PC-3 (cell line): Measurements from ENCODE around the gene FKBP1A. TPM values are rescaled to one million over a fixed set of nuclear protein-coding genes. Genes with fewer than 3 reads are reported as not detected.

Source experiments
- ATAC-seq: fragments of 200-7000 bp; cut with Tn5 transposase; 2 replicates; pipeline ENCODE4 v1.9.1; 2020; ENCODE audit warnings: mild to moderate bottlenecking, moderate library complexity
- BruUV-seq: library from RNA; stranded (reverse); fragments of 400-500 nt; replicated peaks from 2 replicates; lab custom pipeline; 2021; lab: Mats Ljungman, UMichigan
- CTCF ChIA-PET: fragments of 300-600 bp; sonication (Branson Sonifier 250); formaldehyde crosslinking; loops from one replicate; lab custom pipeline; 2022; ENCODE audit warnings: antibody characterized with exemption; lab: Charles Lee
- POLR2A ChIA-PET: fragments of 300-600 bp; sonication (Branson Sonifier 250); formaldehyde crosslinking; loops from one replicate; lab custom pipeline; 2022; ENCODE audit warnings: antibody characterized with exemption; ENCODE audit not compliant: unreplicated experiment; lab: Charles Lee
- DNase-seq: peaks from one replicate; pipeline ENCODE4 v3.0.0-alpha.2; 2015
- H2AFZ ChIP-seq: fragments of 300-600 bp; sonication (generic); 2 replicates; pipeline ENCODE4 v1.6.0; 2016; ENCODE audit warnings: antibody characterized with exemption, low read length
- H3F3A ChIP-seq: fragments of 300-600 bp; sonication (generic); one replicate; pipeline ENCODE4 v1.6.0; 2017; ENCODE audit warnings: antibody characterized with exemption, low read length, control low read depth, mild to moderate bottlenecking; ENCODE audit not compliant: unreplicated experiment
- H3K27ac ChIP-seq: fragments of 300-600 bp; sonication (generic); 2 replicates; pipeline ENCODE4 v1.5.1; 2016; ENCODE audit warnings: mild to moderate bottlenecking, low read length
- H3K27me3 ChIP-seq: fragments of 300-600 bp; sonication (generic); 2 replicates; pipeline ENCODE4 v1.6.1; 2016; ENCODE audit warnings: low read length, mixed read lengths
- H3K36me3 ChIP-seq: fragments of 300-600 bp; sonication (generic); 2 replicates; pipeline ENCODE4 v1.6.1; 2016; ENCODE audit warnings: low read depth, mixed run types, low read length, mixed read lengths
- H3K4me1 ChIP-seq: fragments of 300-600 bp; sonication (generic); 2 replicates; pipeline ENCODE4 v1.5.1; 2016; ENCODE audit warnings: low read length; ENCODE audit not compliant: insufficient read depth
- H3K4me2 ChIP-seq: fragments of 300-600 bp; sonication (generic); 2 replicates; pipeline ENCODE4 v1.6.0; 2016; ENCODE audit warnings: low read length
- H3K4me3 ChIP-seq: fragments of 300-600 bp; sonication (generic); 2 replicates; pipeline ENCODE4 v1.5.1; 2016; ENCODE audit warnings: mild to moderate bottlenecking, low read length, mixed read lengths
- H3K79me2 ChIP-seq: fragments of 300-600 bp; sonication (generic); 2 replicates; pipeline ENCODE4 v1.6.1; 2017; ENCODE audit warnings: low read length, mixed read lengths
- H3K9ac ChIP-seq: fragments of 300-600 bp; sonication (generic); 2 replicates; pipeline ENCODE4 v1.6.0; 2016; ENCODE audit warnings: mild to moderate bottlenecking, low read length
- H3K9me2 ChIP-seq: fragments of 300-600 bp; sonication (generic); replicated peaks from 2 replicates; pipeline ENCODE4 v1.6.1; 2016; ENCODE audit warnings: mixed run types, low read length, mixed read lengths
- H3K9me3 ChIP-seq: fragments of 300-600 bp; sonication (generic); 2 replicates; pipeline ENCODE4 v1.6.1; 2016; ENCODE audit warnings: low read length, mixed read lengths
- H4K20me1 ChIP-seq: fragments of 300-600 bp; sonication (generic); 2 replicates; pipeline ENCODE4 v1.6.1; 2016; ENCODE audit warnings: low read length, mixed read lengths
- CTCF ChIP-seq: fragments of 300-600 bp; sonication (generic); conservative IDR thresholded peaks from 2 replicates; pipeline ENCODE4 v1.5.1; 2017; ENCODE audit warnings: antibody characterized with exemption, low read depth, mild to moderate bottlenecking, low read length
- EZH2 ChIP-seq: fragments of 300-600 bp; sonication (generic); IDR thresholded peaks from one replicate; pipeline ENCODE4 v1.6.1; 2017; ENCODE audit warnings: antibody characterized with exemption, mild to moderate bottlenecking, low read length; ENCODE audit not compliant: unreplicated experiment
- EZH2phosphoT487 ChIP-seq: fragments of 300-600 bp; sonication (generic); IDR thresholded peaks from 2 replicates; pipeline ENCODE4 v1.6.1; 2018; ENCODE audit warnings: mild to moderate bottlenecking, antibody characterized with exemption, low read length, borderline replicate concordance
- intact Hi-C: fragments of 100-400 bp; cut with micrococcal nuclease; formaldehyde crosslinking; loops from 2 replicates; pipeline ENCODE4 v1.9.0; 2023
- total RNA-seq: library from RNA; depleted of rRNA; stranded (reverse); fragments of >200 nt; gene quantifications from 2 replicates; pipeline ENCODE4 v1.2.3, GENCODE V29; 2014

FKBP1A gene
- total RNA-seq, 1 experiment from 2014 or later = 178 TPM

DNA sequence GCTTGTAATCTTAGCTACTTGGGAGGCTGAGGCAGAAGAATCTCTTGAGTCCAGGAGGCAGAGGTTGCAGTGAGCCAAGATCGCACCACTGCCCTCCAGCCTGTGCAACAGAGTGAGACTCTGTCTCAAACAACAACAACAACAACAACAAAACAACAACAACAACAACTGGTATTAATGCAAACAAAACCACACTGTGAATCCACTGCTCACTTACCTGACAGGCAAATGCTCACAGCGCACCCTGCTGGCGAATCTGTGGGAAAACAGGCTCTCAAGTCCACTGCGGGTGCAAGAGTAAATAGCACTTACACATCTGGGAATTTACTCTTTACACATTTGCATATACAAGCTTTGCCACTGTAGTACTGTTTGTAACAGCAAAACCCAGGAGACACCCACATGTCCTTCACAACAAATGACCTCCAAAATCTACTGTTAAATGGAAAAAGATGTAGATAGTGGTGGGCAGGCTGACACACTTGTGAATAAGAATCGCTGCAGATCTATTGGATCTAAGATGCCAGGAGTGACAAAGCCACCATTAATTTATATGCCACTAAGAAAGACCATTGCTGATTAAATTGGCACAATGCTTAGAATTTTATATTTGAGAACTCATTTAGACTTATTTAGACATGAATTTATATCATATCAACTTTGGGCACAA, 44.5 kb upstream of the FKBP1A start:
- H3K27ac ChIP-seq = no peak overlapping the region
- POLR2A ChIA-PET = interaction anchor here (0.6 kb wide), 1 partner anchor 29 kb away, joined by 3 read pairs; no protein-coding TSS in a partner anchor
- no peak for TF ChIP-seq EZH2phosphoT487
- peak; percentile 96 for TF ChIP-seq CTCF
- no peak overlapping the region for H2AFZ ChIP-seq
- peak; percentile 69 for ATAC-seq
- CTCF ChIA-PET = interaction anchor here (0.6 to 1.0 kb wide), 7 partner anchors 37 to 211 kb away, joined by 3 to 12 read pairs (median 4); partner anchors contain the start of genes FKBP1A and RAD21L1
- no peaks in the 10 kb centered on the region for H3K79me2 ChIP-seq
- H3K9me2 ChIP-seq = no peaks in the 10 kb centered on the region
- H3K36me3 ChIP-seq = peaks cover 9% of the 10 kb centered on the region
- H4K20me1 ChIP-seq = no peaks in the 10 kb centered on the region
- no peaks in the 10 kb centered on the region for H3K27me3 ChIP-seq
- H3K4me1 ChIP-seq = peaks cover 12% of the 10 kb centered on the region
- BruUV-seq = no TSS peak
- peak; percentile 86 for DNase-seq
- H3K9ac ChIP-seq = no peak overlapping the region
- intact Hi-C loops = loop anchor here (1.0 to 5.0 kb wide), 5 partner anchors 33 to 124 kb away; partner anchors contain the start of gene SDCBP2
- no peak overlapping the region for H3K4me2 ChIP-seq
- no peak overlapping the region for H3K4me3 ChIP-seq
- H3K9me3 ChIP-seq = no peaks in the 10 kb centered on the region
- H3F3A ChIP-seq = peaks cover 9% of the 10 kb centered on the region

DNA sequence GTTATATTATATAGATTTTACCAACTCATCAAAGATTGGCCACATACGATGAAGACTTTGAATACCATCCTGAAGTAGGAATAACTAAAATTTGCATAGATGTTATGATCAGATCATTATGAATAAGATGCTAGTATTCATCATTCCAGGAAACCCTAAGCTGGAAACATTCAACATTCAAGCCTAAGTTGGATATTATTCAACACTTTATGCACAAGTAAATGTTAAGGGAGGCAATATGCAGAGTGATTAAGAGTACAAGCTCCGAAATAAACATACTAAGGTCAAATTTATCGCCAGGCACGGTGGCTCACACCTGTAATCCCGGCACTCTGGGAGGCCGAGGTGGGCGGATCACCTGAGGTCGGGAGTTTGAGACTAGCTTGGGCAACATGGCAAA, 43.4 kb upstream of the FKBP1A start:
- Histone ChIP-seq H4K20me1 (no peaks in the 10 kb centered on the region), H3K4me1 (peaks cover 12% of the 10 kb centered on the region), H3K4me3 (no peak overlapping the region), H2AFZ (no peak overlapping the region), H3K36me3 (no peaks in the 10 kb centered on the region; the same call in 1 of the 2 replicates), H3K9me3 (no peaks in the 10 kb centered on the region), H3K4me2 (no peak overlapping the region), H3K27me3 (no peaks in the 10 kb centered on the region), H3K79me2 (no peaks in the 10 kb centered on the region), H3K9me2 (no peaks in the 10 kb centered on the region), H3F3A (peaks cover 9% of the 10 kb centered on the region), H3K9ac (no peak overlapping the region), H3K27ac (no peak overlapping the region)
- ChIA-PET CTCF (interaction anchor here (1.3 to 1.7 kb wide), 2 partner anchors 37 to 52 kb away, joined by 3 read pairs; no protein-coding TSS in a partner anchor), POLR2A (no interaction called here)
- BruUV-seq = no TSS peak
- ATAC-seq (no peak), DNase-seq (no peak)
- intact Hi-C loops = loop anchor here (2.0 to 5.0 kb wide), 2 partner anchors 35 to 109 kb away; partner anchors contain the start of gene SDCBP2
- no peak for TF ChIP-seq EZH2phosphoT487
- no peak for TF ChIP-seq EZH2
- no peak for TF ChIP-seq CTCF

- Histone ChIP-seq H3K9ac (no peak overlapping the region), H3K27ac (no peak overlapping the region), H4K20me1 (no peaks in the 10 kb centered on the region), H3K4me3 (no peak overlapping the region), H3K79me2 (no peaks in the 10 kb centered on the region), H3K36me3 (no peaks in the 10 kb centered on the region), H3K4me1 (peaks cover 12% of the 10 kb centered on the region), H3K4me2 (no peak overlapping the region), H3F3A (peaks cover 9% of the 10 kb centered on the region), H2AFZ (no peak overlapping the region), H3K9me3 (no peaks in the 10 kb centered on the region), H3K9me2 (no peaks in the 10 kb centered on the region), H3K27me3 (no peaks in the 10 kb centered on the region)
- BruUV-seq = no TSS peak
- ATAC-seq (no peak), DNase-seq (no peak)
- ChIA-PET POLR2A (interaction anchor here (0.6 kb wide), 1 partner anchor 44 kb away, joined by 20 read pairs; no protein-coding TSS in a partner anchor), CTCF (interaction anchor here (1.3 to 1.7 kb wide), 2 partner anchors 36 to 52 kb away, joined by 3 read pairs; no protein-coding TSS in a partner anchor)
- intact Hi-C loops = loop anchor here (5.0 kb wide), 1 partner anchor 108 kb away; the partner anchor contains the start of gene SDCBP2
- TF ChIP-seq CTCF (no peak), EZH2phosphoT487 (no peak), EZH2 (no peak)
Observed at GRCh38 chr20:1435337-1435699, 42.5 kb upstream of the FKBP1A start.
